Nephron progenitor cell (in vitro differentiated cells): ENCODE results near the gene FNDC11.
"Not testable (repeated sequence)": the region's sequence is repeated elsewhere in the genome, so short reads cannot be mapped to it uniquely, and the experiment has no call there.

ENCODE experiments used
- DNase-seq: peaks from one replicate; pipeline ENCODE4 v3.0.0; 2021
- H3K27ac Mint-ChIP-seq: 2 replicates; pipeline ENCODE4 v1.8.0; 2021; ENCODE audit warnings: mild to moderate bottlenecking, moderate library complexity, mixed read lengths
- H3K27me3 Mint-ChIP-seq: 2 replicates; pipeline ENCODE4 v1.8.0; 2021; ENCODE audit warnings: mild to moderate bottlenecking, low read depth, mixed read lengths; ENCODE audit not compliant: poor library complexity
- H3K36me3 Mint-ChIP-seq: 2 replicates; pipeline ENCODE4 v1.8.0; 2021; ENCODE audit warnings: low read depth, mixed read lengths
- H3K4me1 Mint-ChIP-seq: 2 replicates; pipeline ENCODE4 v1.8.0; 2021; ENCODE audit warnings: mixed read lengths
- H3K4me3 Mint-ChIP-seq: 2 replicates; pipeline ENCODE4 v1.8.0; 2021; ENCODE audit warnings: mild to moderate bottlenecking, moderate library complexity, mixed read lengths
- H3K9me3 Mint-ChIP-seq: 2 replicates; pipeline ENCODE4 v1.8.0; 2021; ENCODE audit warnings: mild to moderate bottlenecking, moderate library complexity, mixed read lengths
- TF ChIP-seq, protein P1 (sequence below): fragments of 200-600 bp; sonication (generic); IDR thresholded peaks from 2 replicates; pipeline ENCODE4 v1.5.0; 2021; ENCODE audit warnings: antibody characterized with exemption

FNDC11 gene

DNA sequence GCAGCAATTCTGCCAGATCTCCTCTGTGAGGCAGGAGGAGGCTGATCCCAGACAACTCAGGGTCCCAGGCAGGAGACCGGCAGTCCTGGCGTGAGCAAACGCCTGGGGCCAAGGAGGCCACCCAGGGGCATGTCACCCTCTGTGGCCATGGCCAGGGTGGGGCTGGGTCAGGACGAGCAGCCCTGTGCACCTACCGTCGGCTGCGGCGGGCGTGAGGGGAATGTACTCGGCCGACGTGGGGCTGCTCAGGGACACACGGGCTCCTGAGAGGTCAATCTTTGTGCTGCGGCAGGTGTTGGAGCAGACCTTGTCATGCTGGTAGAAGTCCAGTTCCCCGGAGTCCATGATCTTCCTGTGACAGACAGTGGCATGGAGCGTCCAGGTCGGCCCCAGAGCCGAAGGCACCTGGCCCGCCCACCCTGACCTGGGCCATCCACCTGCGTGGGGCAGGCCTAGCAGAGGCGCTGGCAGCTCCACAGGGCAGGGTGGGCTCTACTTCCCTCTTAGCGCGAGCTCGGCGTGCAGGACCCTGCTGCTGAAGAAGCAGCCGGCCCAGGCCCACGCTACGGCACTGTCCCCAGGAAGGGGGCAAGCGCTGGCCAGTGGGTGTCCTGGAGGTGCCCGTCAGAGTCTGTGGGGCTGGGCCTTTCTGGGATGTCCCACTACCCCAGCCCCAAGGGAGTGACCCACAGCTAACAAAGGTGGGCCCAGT, 41.6 kb downstream of the FNDC11 start:
- H3K27me3 Mint-ChIP-seq, result no peaks in the 10 kb centered on the region

DNA sequence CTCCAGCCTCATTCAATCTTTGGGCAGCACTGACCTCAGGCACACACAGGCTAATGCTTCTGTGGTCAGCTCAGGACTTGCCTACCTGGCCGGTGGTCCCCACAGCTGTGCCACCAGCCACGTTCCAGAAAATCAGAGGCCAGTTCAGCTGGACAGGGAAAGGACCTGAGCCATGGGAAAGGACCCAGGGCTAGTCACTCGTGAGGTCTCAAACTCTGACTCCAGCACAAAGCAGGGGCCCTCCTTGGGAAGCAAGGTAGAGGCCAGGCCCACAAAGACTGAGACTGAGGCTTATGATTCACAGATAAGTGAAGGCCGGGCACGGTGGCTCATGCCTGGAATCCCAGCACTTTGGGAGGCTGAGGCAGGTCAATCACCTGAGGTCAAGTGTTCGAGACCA, 42.5 kb downstream of the FNDC11 start:
- H3K4me3 Mint-ChIP-seq, result no peak overlapping the region
- H3K27ac Mint-ChIP-seq, result no peak overlapping the region
- no peaks in the 10 kb centered on the region for H3K9me3 Mint-ChIP-seq
- TF ChIP-seq, protein P1, sequence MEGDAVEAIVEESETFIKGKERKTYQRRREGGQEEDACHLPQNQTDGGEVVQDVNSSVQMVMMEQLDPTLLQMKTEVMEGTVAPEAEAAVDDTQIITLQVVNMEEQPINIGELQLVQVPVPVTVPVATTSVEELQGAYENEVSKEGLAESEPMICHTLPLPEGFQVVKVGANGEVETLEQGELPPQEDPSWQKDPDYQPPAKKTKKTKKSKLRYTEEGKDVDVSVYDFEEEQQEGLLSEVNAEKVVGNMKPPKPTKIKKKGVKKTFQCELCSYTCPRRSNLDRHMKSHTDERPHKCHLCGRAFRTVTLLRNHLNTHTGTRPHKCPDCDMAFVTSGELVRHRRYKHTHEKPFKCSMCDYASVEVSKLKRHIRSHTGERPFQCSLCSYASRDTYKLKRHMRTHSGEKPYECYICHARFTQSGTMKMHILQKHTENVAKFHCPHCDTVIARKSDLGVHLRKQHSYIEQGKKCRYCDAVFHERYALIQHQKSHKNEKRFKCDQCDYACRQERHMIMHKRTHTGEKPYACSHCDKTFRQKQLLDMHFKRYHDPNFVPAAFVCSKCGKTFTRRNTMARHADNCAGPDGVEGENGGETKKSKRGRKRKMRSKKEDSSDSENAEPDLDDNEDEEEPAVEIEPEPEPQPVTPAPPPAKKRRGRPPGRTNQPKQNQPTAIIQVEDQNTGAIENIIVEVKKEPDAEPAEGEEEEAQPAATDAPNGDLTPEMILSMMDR, result no peak
- H3K4me1 Mint-ChIP-seq, result no peaks in the 10 kb centered on the region
- H3K36me3 Mint-ChIP-seq, result peaks cover 29% of the 10 kb centered on the region
- DNase-seq, result no peak
- H3K27me3 Mint-ChIP-seq, result no peaks in the 10 kb centered on the region

More for the DNA sequence above, 41.6 kb downstream of the FNDC11 start:
- Mint-ChIP-seq H3K4me3 (no peak overlapping the region), H3K4me1 (no peaks in the 10 kb centered on the region), H3K36me3 (peaks cover 27% of the 10 kb centered on the region), H3K27ac (no peak overlapping the region), H3K9me3 (no peaks in the 10 kb centered on the region)
- TF ChIP-seq, protein P1, result no peak
- no peak for DNase-seq

DNA sequence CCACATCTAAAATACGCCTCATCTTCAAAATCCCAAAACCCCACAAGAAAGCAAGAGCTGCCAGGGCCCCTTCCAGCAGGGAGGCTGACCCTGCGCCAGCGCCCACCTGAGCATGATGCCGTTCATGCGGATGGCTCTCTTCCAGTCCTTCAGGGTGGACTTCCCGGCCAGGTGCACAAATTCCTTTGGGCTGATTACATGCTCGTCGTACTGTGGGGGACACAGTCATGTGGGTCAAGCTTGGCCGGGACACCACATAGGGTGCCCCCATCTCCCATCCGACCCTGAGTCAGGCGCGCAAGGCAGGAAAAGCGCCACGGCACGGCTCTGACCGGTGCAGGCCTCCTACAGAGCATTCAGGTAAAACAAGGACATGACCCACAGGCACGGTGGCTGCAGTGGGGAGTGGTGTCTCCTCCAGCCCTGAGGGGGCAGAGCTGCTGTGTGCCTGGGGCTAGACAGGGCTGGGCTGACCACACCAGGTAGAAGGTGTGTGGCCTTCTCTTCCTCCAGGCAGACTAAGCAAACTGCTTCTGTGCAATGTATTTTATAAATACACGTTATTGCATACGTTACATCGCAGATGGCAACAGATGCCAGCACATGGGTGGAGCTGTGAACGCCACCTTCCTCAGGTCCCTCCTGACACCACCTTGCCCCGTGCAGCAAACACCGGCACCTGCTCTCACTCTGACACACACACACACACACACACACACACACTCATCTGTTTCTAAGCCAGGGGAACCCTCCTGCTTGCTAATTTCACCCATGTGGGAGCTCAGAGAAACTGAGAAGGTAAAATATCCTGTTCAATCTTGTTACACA, 43.9 kb downstream of the FNDC11 start:
- TF ChIP-seq, protein P1, result no peak
- Mint-ChIP-seq H3K27ac (no peak overlapping the region), H3K9me3 (no peaks in the 10 kb centered on the region), H3K36me3 (peaks cover 37% of the 10 kb centered on the region), H3K27me3 (no peaks in the 10 kb centered on the region), H3K4me1 (no peaks in the 10 kb centered on the region), H3K4me3 (no peak overlapping the region)
- no peak for DNase-seq

DNA sequence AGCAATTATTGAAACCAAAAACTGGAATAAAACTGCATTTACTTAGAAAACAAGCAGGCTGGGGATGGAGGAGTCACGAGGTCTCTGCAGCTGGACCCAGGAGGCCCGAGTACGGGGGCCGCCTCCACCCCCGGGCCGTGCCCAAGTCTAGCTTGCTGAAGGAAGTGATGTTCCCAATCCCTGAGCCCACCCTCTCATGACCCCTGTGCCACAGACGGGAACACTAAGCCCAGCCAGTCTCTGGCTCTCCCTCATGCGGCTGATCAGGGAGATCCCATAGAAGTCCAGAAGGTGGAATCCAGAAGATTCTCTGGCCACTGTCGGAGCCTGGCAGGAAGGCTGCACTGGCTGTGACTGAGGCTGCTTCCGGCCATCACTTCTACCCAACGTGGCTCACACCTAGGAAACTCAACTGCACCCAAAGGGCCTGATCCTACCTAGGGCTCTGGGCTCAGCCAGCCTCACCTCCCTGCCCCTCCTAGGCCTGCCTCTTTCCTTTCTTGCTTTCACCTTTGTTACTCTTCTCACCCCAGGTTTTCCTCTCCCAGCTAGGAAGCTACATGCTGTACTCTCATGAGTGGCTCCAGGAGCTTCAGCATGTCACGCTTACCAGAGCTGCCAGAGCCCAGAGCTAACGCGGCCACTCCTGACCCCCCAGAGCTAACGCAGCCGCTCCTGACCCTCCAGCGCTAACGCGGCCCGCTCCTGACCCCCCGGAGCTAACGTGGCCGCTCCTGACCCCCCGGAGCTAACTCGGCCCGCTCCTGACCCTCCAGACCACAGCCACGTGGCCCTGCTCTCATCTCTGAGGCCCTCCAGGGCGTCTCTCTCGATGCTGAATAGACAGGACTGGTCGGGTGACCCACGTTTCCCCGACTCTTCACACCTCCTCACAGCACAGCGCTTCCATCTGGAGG, 44.8 kb downstream of the FNDC11 start:
- TF ChIP-seq, protein P1, result no peak
- Mint-ChIP-seq H3K4me1 (no peaks in the 10 kb centered on the region), H3K27me3 (no peaks in the 10 kb centered on the region), H3K36me3 (peaks cover 34% of the 10 kb centered on the region), H3K27ac (peak overlapping the region; percentile 59), H3K9me3 (no peaks in the 10 kb centered on the region), H3K4me3 (no peak overlapping the region)
- DNase-seq, result no peak

DNA sequence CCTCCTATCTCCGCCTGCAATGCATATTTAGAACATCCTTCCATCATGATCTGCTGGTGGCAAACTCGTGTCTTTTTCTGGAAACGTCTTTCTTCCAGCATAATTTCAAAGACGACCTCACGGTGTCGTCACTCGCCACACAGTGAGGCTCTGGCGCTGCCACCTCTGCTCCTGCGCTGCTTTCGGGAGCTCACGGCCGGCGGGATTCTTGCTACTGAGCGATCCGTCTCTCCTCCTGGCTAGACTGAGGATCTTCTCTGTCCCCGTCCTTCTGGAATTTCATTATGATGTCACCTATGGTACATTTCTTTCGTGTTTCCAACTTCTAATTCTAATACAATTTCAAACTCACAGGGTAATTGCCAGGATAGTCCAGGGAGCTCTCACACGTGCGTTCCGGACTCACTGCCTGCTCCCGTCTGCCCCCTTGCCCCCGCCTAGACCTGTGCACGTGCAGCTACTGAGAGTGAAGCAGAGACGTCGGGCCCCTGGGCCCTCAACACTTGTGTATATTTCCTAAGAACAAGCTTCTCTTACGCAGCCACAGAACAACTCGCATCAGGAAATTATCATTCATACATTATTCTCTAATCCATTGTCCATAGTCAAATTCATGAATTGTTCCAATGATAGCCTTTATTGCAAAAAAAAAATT, 45.6 kb downstream of the FNDC11 start:
- Mint-ChIP-seq H3K4me3 (no peak overlapping the region), H3K27me3 (no peaks in the 10 kb centered on the region), H3K4me1 (no peaks in the 10 kb centered on the region), H3K36me3 (peaks cover 40% of the 10 kb centered on the region), H3K9me3 (no peaks in the 10 kb centered on the region), H3K27ac (peak overlapping the region; percentile 59)
- no peak for DNase-seq
- TF ChIP-seq, protein P1, result no peak

DNA sequence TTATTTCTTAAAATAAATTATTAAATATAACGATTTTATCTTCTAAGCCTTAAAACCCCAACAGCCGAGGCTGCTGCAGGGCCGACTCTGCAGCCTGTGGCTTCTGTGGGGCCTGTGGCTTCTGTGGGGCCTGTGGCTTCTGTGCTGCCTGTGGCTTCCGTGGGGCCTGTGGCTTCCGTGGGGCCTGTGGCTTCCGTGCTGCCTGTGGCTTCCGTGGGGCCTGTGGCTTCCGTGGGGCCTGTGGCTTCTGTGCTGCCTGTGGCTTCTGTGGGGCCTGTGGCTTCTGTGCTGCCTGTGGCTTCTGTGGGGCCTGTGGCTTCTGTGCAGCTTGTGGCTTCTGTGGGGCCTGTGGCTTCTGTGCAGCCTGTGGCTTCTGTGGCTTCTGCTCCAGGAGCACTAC, 47.7 kb downstream of the FNDC11 start:
- not testable (repeated sequence) for H3K27ac Mint-ChIP-seq, H3K4me1 Mint-ChIP-seq, H3K9me3 Mint-ChIP-seq, DNase-seq, H3K27me3 Mint-ChIP-seq, H3K4me3 Mint-ChIP-seq
- peaks cover 46% of the 10 kb centered on the region for H3K36me3 Mint-ChIP-seq
